Renal pelvis (tissue), 4 donors: ENCODE measurements around the gene PLXDC2. TPM values are rescaled to one million over a fixed set of nuclear protein-coding genes. Genes with fewer than 3 reads are reported as not detected.

Experiments
- DNase-seq: peaks from one replicate; pipeline ENCODE4 v3.0.0-alpha.2; 2013
- polyA plus RNA-seq, 3 donors: library from polyadenylated mRNA; unstranded; fragments of 120-200 nt; gene quantifications; one replicate each; pipeline ENCODE4 v1.2.1, GENCODE V29; 2013; ENCODE audit not compliant: insufficient read length in 3 of 3

Gene PLXDC2
- polyA plus RNA-seq, 3 donors: 28.1 to 34.0 (median 30.7) TPM

- DNase-seq: no peak
Measured at GRCh38 chr10:19847321-19847720, 31.1 kb downstream of the PLXDC2 start.

- no peak for DNase-seq
Measured at GRCh38 chr10:19848226-19848985, 32.2 kb downstream of the PLXDC2 start.

- DNase-seq: no peak
Measured at GRCh38 chr10:19853831-19854230, 37.6 kb downstream of the PLXDC2 start.

GRCh38 chr10:19857876-19858275 is 41.6 kb downstream of the PLXDC2 start:
- DNase-seq: no peak

GRCh38 chr10:19860107-19860506 is 43.9 kb downstream of the PLXDC2 start:
- DNase-seq: no peak

GRCh38 chr10:19862811-19863515 is 46.7 kb downstream of the PLXDC2 start:
- no peak for DNase-seq

GRCh38 chr10:19865676-19866075 is 49.4 kb downstream of the PLXDC2 start:
- DNase-seq: no peak

- DNase-seq: no peak
Measured at GRCh38 chr10:19869370-19869769, 53.1 kb downstream of the PLXDC2 start.

GRCh38 chr10:19872504-19873271 is 56.5 kb downstream of the PLXDC2 start:
- DNase-seq: no peak

- no peak for DNase-seq
Measured at GRCh38 chr10:19874190-19874589, 58.0 kb downstream of the PLXDC2 start.

GRCh38 chr10:19874791-19875190 is 58.6 kb downstream of the PLXDC2 start:
- no peak for DNase-seq

GRCh38 chr10:19876570-19876969 is 60.3 kb downstream of the PLXDC2 start:
- DNase-seq: no peak

- no peak for DNase-seq
Measured at GRCh38 chr10:19877466-19878255, 61.4 kb downstream of the PLXDC2 start.

- no peak for DNase-seq
Measured at GRCh38 chr10:19882621-19883020, 66.4 kb downstream of the PLXDC2 start.

- no peak for DNase-seq
Measured at GRCh38 chr10:19888061-19888660, 71.9 kb downstream of the PLXDC2 start.

GRCh38 chr10:19889256-19889655 is 73.0 kb downstream of the PLXDC2 start:
- peak; percentile 23 for DNase-seq

GRCh38 chr10:19891429-19891828 is 75.2 kb downstream of the PLXDC2 start:
- DNase-seq: no peak

- DNase-seq: no peak
Measured at GRCh38 chr10:19892270-19892669, 76.0 kb downstream of the PLXDC2 start.

- no peak for DNase-seq
Measured at GRCh38 chr10:19892677-19893076, 76.4 kb downstream of the PLXDC2 start.

GRCh38 chr10:19895500-19895899 is 79.3 kb downstream of the PLXDC2 start:
- DNase-seq: no peak

- DNase-seq: no peak
Measured at GRCh38 chr10:19902456-19902855, 86.2 kb downstream of the PLXDC2 start.
